Measurements from ENCODE around the gene NFIA.

Gene NFIA

DNA sequence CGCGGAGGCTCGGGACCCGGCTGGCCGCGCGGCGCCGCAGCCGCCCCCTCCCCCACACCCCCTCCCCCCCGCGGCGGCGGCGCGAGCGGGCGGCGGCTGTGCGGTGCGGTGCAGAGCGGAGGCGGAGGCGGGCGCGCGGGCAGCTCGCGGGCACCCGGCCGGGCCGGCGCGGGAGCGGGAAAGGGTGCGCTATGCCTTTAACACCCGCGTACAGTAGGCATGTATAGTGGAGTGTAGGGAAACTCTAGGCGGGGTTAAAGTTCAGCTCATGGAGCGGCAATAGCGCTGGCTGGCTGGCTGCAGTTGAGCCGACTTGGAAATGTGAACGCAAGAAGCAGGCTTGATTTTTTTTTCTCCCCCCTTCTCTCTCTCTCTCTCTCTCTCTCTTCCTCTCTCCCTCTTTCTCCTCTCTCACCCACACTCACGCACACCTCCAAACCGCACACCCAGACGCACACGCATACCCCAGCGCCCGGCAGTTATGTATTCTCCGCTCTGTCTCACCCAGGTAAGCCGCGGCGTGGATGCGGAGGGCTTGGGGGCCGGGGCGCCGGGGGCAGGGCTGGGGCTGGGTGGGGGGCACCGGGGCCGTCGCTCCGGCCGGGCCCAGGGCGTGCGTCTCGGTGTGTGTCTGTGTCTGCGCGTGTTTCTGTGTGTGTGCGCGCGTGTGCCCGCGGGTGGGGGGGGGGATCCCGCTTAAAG is at the start of gene NFIA:
TSS of gene NFIA (plus strand) at position 251 of the 702 bp plus-strand sequence.
- peak in 39 of 56 donors; percentile 17 to 75 (median 56) for DNase-seq

DNA sequence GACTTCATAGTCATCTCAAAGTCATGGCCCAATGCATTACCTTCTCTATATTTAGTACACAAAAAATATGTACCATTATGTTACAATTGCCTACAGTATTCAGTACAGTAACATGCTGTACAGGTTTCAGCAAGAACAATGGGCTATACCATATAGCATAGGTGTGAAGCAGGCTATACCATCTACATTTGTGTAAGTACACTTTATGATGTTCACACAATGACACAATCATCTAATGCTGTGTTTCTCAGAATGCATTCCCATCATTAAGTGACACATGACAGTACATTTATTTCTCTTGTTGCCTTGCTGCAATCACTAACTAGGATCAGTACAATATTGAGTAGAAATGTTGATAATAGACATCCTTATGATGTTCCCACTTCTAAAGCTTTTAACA is 46.5 kb upstream of the NFIA start:
- DNase-seq = no peak

DNA sequence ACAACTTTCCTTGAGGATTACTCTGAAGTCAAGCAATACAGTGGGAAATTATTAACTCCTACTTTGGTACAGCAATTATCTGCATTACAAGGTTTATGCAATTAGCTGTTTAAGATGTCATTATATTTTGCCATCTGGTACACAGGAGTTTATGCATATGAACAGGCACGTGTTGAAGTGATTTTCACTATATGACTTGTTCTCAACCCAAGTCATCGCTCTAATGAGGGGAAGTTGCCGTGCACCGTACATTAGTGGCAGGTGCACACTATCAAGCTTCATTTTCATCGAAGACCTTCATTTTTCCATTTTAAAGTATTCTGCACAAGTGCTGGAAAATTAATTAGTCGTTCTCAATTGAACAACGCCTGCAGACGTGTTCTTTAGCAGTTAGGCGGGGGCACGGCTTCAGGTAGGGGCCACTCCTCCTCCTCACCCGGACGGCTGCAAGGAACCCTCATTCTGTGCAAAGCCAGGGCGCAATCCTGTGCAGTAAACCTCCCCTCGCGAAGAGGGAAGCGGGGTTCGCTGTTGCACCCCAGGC is 39.8 kb upstream of the NFIA start:
- no peak for DNase-seq

DNA sequence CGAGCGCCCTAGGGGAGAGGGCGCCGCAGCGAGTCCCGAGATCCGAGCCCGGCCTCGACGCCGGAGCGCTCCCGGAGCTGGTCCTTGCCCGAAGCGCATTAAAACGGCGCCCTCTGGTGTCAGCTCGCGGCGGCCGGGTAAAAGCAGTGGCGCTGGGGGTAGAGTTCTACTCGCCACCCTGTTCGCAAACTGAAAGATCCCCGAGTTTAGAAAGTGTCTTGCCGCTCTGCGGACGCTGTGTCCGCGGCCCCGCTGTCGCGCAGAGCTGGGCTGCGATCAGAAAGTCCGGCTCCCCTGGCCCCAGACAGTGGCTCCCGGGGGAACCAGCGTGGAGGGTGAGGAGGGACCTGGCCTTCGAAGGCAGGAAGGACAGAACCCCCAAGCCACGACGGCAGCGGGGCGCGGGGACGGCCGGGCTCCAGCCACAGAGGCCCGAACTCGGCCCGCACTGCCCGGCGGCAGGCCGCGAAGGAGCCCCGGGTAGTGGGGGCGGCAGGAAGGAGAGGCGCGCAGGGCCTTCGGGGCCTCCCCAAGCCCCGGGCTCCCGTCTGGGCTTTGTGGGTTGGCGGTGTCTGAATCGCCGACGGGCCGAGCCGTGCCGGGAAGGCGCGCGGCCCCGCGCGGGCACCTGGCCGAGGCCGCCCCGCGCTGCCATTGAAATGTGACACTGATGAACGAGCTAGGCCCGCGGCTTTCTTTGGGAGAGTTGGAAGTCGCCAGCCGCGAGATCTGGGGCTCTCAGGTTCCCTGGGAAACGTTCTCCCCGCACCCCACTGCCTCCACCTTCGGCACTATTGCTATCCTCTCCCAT is 39.1 kb upstream of the NFIA start:
- peak in 52 of 56 donors; percentile 8 to 92 (median 68) for DNase-seq

DNA sequence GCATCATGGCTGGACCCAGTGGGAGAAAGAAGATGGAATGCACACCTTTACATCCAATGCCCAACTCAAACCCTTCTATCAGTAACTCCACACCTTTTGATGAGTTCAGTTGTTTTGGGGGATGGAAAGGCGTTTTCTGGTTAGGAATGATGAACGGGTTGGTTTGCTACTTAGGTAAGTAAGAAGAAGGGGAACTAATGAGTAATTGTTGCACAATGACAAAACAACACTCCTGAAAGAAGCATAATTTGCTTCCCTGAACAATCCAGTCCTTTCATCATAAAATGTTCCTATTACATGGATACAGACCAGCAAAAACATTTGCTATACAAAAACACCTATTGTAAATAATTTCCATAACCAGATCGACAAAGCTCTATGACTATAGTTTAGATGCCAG is 35.9 kb upstream of the NFIA start:
- DNase-seq = no peak

DNA sequence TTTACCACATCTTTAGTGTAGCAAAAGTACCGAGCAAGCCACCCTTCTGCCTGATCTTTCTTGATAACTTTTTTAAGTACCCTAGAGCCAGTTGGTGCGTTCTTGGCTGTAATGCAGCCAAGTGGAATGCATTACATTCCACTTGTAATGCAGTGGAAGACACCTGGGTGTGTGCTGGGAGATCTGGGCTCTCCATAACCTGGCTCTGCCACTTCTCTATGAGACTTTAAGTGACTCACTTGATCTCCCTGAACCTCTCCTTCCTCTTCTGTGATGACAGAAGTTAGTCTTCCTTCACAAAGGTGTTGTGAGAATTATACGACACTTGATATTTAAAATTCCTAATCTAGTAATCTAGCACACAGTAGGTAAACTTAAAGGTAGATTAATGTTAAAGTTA is 35.3 kb upstream of the NFIA start:
- no peak for DNase-seq

DNA sequence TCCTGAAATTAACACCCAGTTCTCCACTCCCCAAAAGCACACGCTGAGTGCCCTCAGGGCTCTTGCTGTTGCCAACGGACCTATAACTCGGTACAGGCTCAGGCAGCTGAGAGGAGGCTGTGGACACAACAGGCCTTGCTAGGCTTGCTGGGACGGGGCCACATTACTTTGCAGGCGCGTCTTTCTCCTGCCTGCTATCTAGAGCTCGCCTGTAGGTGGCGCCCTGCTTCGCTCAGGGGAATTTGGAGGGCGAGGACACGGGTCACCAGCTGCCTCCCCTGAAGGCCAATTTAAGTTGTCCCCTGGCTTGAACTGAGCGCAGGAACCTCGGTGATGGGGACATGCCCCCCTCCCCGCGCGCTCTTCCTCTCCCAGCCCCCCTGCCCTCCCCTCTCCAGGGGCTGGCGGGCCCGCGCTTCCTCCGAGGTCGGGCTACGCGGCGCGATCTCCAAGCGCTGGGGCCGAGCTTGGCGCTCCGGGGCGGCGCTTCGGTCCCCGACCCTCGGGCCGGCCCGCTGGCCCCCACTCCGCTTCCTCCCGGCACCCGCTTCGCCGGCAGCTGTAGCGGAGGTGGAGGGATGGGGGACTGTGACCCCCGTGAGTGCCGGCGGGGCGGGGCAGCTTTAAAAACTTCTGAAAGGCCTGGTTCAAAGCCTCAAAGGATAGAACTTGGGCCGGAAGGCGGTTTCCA is 32.4 kb upstream of the NFIA start:
- DNase-seq = peak; percentile 47 to 95 (median 86)

DNA sequence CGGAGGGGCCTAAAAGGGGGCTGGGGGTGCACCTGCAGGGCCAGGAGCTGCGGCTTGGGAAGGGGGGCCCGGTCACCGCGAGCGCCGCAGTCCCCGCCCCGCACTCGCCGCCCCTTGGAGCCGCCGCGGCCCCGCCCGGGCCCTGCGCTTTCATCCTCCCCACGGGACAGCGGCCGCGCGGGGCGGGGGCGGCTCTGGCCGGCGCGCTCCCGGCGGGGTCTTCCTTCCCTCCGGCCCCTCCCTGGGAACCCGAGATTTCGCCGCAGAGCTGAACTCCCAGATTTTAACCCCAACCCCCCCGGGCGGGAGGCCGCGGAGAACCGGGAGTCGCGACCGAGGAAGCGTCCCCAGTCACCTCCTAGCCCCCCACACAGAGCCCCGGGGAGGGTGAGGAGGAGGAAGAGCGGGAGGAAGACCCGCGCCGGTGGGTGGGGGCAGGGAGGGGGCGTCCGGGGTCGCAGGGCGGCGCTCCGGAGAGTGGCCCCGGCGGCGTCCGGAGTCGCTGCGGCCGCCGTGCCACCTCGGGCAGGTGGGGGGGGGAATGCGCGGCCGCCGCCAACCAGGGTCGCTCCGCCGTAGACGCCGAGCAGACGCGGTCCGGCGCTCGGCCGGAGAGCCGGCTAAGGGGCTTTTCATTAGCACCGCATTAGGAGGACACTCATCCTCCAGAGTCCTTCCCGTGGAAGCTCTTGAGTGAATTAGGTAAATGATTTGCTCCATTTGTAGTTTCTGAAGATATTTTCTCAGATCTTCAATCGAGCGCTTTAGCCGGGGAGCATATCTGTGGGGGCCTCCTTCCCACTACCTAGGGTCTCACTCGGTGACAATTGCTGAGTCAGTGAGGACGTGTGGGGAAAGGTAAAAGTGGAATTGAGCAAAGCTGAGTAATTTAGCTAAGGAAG is 31.6 kb upstream of the NFIA start:
- DNase-seq = peak in 31 of 56 donors; percentile 15 to 75 (median 55)

DNA sequence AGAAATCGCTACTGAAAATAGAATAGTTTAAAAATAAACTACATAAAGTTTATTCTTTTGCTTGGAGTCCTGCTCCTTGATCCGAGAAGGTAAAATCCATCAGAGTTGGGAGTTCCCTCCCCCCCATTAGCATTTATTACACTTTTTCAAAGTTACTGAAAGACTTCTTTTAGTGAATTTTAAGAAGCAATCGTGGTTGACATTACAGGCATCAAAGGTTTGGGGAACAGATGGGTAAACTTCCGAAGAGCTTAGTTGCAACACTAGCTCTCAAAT is 31.0 kb upstream of the NFIA start:
- no peak for DNase-seq

DNA sequence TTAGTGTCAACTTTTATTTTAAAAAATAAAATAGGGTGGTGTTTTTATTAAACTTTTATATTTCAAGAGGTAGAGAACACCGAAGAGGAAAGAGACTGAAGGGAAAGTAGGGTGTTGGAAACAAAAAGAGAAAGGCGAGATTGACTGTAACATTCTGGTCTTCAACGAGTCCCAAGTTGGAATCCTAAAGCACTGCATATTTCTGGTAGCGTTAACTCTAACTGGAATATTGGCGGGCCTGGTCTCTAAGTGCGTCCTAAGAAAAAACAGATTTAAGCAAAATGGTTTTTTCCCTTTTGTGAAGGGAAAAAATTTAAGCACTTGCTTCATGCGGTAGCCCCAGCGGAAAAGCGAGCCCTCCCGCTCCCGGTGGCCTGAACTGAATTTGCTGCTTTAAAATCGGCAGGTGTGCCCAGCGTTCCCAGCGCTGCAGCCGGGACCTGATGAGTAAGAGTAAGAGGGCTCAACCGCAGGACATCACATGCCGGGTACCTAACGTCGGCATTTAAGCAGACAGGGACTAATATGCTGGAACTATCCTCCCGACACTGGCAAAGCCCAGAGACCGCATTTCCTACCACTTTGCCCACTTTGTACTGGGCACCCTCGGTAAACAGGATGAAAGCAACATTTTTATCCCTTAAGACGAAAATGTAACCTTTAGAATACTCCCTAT is 30.5 kb upstream of the NFIA start:
- peak in 17 of 56 donors; percentile 1 to 27 (median 12) for DNase-seq

DNA sequence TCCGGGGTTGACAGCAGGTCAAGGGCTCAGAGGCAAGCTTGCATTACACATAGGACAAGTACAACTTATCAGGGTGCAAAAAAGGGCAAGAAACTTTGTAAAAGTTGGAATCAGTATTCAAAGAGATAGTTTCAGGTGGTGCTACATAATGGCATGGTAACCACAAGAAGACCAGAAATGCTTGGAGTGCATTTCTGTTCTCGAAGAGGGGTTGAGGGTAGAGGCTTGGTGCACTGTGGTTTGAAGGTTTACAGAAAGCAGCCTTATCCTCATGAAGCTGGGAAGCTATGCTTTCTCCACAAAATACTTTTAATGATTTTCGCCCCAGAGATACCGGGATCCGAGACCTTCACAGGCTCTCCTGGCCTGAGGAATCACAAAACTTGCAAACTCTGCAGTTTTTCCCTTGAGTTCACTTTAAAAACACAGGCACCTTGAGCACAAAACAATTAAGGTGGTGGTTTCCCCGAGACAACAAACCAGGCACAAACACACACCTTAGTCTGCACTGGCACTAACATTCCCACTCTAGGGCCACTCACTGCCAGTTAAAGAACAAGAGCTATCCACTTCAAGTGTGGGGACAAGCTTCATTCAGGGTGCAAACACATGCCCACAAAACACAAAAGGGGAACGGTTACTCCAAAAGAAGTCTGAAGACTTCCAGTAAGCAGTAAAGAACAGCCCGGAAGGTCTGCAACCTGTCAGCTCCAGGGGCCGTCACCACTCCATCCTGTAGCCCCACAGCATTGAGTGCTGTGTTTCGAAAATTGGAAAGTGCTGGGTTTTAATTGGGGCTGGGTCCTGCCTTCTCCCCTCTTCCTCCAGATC is 29.8 kb upstream of the NFIA start:
- peak in 13 of 56 donors; percentile 5 to 43 (median 12) for DNase-seq

DNA sequence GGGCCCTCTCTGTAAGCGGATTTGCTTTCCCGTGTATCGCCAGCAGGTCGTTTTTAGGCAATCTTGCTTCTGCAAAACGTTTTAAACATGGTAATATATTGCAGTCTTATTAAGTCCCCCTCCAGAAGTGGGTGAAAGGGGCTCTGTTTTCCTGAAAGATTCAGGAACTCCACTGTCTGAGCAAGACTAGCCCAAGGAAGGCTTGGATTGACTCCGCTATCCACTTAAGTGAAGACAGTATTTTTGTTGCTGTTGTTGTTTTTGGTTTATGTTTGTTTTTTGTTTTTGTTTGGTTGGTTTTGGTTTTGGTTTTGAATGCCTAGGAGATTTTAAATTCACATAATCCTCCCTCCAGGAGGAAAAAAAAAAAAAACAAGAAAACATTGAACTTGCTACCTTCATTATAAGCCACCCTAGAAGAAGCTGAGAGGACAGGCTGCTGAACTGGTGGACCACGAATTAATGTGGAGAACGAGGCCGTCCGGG is 29.1 kb upstream of the NFIA start:
- DNase-seq = no peak

DNA sequence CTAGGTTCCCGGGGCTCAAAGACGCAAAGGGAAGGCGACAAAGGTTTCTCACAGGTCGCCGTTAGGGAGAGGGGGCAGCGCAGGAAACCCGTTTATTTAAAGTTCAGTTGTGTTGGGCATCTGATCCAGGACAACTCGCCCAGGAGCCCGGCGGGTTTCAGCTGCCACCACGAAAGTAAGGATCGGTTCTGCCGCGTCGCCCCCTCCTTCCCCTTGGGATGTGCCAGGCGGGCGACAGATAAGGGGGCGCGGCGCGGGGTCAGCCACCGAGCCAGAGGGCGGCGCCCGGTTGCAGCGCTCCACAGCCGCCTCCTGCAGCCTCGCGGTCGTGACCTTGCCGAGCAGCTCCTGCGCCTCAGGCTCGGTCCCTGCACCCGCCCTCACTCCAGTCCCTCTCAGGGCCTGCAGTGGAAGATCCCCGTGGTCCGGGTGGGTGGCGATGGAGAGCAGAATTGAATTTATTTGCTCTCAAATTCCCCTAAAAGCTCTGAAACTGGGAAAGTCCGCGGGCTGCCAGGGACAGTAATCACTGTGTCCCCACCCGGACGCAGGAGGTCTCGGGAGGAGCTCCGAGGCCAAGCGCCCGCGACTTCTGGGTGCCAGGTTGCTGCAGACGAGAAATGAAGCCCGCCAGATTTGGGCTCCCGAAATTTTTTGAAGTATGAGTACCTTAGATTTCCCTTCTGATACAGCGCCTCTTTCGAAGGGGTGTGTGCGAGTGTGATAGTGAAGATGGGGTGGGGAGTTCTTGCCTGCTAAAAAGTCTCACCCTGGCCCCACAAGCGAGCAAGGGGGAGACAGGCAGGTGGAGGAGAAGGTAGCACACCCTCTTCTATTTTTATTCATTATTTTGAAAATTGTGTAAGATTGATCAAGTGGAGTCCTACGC is 28.4 kb upstream of the NFIA start:
- peak in 40 of 56 donors; percentile 23 to 74 (median 42) for DNase-seq

DNA sequence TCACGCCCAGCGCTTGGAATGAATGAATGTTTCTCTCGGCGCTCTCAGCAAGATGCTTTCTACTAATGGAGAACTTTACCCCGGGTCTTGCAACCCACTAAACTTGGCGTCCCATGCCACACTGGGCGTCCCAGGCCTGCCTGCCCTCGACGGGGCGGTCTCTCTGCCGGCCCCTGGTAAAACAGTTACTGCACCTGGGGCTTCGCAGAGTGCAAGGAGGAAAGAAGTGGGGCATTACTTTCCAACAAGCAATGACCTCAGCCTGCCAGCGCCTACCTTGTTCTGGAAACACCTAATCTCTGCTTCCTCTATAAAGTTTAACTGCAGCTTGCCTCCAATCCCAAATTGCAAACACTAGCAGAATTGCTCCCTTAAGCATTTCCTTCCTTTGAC is 27.8 kb upstream of the NFIA start:
- DNase-seq = peak in 1 of 56 donors; percentile 20

DNA sequence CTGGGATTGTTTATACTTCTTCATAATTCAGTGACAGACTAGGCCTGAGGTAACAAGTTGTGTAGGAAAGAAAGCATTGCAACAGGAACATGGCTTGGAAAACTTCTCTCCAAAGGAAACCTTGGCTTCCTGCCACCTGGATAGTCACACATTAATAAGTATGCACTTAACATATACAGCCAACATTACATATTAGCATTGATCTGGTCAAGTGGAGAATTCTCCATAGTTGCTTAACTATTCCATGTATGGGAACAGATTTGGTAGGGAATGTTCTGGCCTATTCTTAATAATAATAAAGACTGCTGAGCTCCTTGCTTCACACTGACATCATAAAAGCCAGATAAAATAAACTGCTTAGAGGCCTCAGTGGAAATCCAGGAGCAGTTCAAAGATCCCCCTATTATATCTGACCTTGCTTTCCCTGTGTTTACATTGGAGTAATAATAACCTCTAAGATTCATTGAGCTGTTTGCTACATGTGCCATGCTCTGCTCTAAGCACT is 27.2 kb upstream of the NFIA start:
- DNase-seq = no peak

DNA sequence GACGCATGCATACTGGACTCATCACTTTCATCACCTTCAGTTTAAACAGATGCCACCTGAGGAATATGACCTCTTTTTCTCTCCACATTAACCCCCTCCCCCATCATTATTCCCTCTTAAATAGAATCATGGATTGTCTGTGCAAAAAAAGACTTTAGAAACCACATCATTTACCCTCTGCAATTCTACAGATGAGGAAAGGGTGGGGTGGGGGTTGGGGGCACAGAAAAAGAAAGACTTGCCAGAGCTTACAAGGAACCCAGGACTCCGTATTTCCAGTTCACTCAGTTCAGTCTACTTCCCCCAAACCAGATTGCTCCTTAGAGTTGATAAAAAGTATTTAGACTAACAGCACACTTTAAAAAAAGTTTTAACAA is 26.2 kb upstream of the NFIA start:
- no peak for DNase-seq

DNA sequence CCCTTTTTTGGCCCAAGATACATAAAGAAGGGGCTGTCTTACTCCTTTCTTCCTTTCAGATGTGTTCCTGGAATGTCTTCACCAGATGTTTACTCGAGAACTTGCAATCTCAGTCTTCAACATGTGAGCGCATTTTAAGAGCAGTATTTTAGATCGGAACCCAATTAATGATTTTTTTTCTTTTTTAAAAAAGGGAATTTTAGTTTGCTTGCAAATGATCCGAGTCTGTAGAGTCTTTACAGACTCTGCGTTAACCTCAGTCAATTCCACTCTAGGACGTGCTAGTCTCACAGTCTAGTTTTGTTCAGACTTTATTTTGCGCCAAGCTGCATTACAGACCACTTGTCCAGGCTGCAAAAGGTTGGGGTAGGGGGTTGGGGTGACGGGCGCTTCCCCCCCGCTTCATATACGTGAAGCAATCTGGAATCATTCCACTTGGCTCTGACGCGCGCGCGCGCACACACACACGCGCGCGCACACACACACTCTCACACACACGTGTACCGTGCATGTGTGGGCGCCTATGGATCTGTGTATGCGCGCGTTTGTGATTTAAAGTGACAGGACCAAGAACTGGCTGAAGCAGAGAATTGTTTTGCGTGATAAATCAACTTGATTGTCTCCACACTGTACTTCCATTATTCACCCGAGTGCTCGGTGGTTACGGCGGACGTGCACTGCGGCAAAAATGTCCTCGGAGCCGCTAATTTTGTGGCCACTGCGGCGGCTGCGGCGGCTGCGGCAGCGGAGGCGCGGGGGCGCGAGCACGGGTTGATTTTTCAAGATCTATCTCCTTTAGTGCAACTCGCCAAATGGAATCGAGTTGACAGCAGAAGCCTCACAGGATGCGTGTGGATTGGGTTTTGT is 25.6 kb upstream of the NFIA start:
- peak in 47 of 56 donors; percentile 17 to 87 (median 63) for DNase-seq

Measured in nucleus accumbens (tissue), 56 donors.